HG03097 (cell line): ENCODE data around the gene TPRA1.

ENCODE experiments used
- ATAC-seq: cut with Tn5 transposase; IDR thresholded peaks from one replicate; pipeline ENCODE4 v1.9.1; 2021; ENCODE audit not compliant: unreplicated experiment, low FRiP score

The TPRA1 gene

GRCh38 chr3:127566833-127567232 lies 23.7 kb downstream of the TPRA1 start:
- ATAC-seq: no peak

- ATAC-seq: no peak
Observed at GRCh38 chr3:127565711-127566110, 24.8 kb downstream of the TPRA1 start.

- ATAC-seq: no peak
Observed at GRCh38 chr3:127560051-127560787, 30.3 kb downstream of the TPRA1 start.

- ATAC-seq: no peak
Observed at GRCh38 chr3:127556565-127556964, 34.0 kb downstream of the TPRA1 start.

- ATAC-seq: no peak
Observed at GRCh38 chr3:127555108-127555507, 35.4 kb downstream of the TPRA1 start.

GRCh38 chr3:127552038-127552437 lies 38.5 kb downstream of the TPRA1 start:
- ATAC-seq: no peak

GRCh38 chr3:127551178-127551577 lies 39.4 kb downstream of the TPRA1 start:
- ATAC-seq: no peak

GRCh38 chr3:127550468-127551157 lies 39.9 kb downstream of the TPRA1 start:
- ATAC-seq: no peak

GRCh38 chr3:127549826-127550467 lies 40.6 kb downstream of the TPRA1 start:
- ATAC-seq: no peak

- peak; percentile 66 for ATAC-seq
Observed at GRCh38 chr3:127547761-127548605, 42.5 kb downstream of the TPRA1 start.

- ATAC-seq: no peak
Observed at GRCh38 chr3:127546970-127547733, 43.4 kb downstream of the TPRA1 start.

- ATAC-seq: no peak
Observed at GRCh38 chr3:127546554-127546953, 44.0 kb downstream of the TPRA1 start.

- ATAC-seq: no peak
Observed at GRCh38 chr3:127545711-127546457, 44.6 kb downstream of the TPRA1 start.

GRCh38 chr3:127545216-127545615 lies 45.3 kb downstream of the TPRA1 start:
- no peak for ATAC-seq

- ATAC-seq: no peak
Observed at GRCh38 chr3:127544803-127545201, 45.7 kb downstream of the TPRA1 start.

- ATAC-seq: no peak
Observed at GRCh38 chr3:127544192-127544802, 46.2 kb downstream of the TPRA1 start.

- ATAC-seq: no peak
Observed at GRCh38 chr3:127543441-127543840, 47.1 kb downstream of the TPRA1 start.

GRCh38 chr3:127542441-127542952 lies 48.0 kb downstream of the TPRA1 start:
- ATAC-seq: no peak

GRCh38 chr3:127541320-127541719 lies 49.2 kb downstream of the TPRA1 start:
- no peak for ATAC-seq
